ENCODE data around the gene OSMR.

Gene OSMR

DNA sequence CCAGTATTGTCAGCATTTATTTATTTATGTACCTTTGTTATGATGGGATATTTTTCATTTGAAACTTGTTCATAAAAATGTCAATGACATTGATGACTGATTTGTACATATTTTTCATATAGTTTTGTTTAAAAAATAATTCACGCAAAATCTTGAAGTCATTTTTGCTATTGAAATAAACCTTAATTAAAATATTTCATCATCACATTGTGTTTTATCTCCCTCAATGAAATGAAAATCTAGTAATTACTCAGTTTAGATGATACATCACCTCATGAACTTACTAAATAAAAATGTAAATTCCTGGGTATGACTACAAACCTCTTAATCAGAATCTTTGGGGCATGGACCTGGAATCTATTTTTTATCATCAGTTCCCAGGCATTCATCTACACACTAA, 89.6 kb downstream of the OSMR start:
- H3K9me2 ChIP-seq (replicated peaks; ENCODE audit: insufficient read depth, low read length): no peaks in the 10 kb centered on the region
- H3K36me3 ChIP-seq (ENCODE audit: low read length): peaks cover 3% of the 10 kb centered on the region; the same call in 1 of the 2 replicates
- H3K4me2 ChIP-seq (ENCODE audit: low read depth, low read length, poor library complexity, severe bottlenecking): no peak overlapping the region
- no peaks in the 10 kb centered on the region for H3F3A ChIP-seq (ENCODE audit: insufficient read depth)
- H3K27ac ChIP-seq (ENCODE audit: low read depth, low read length): no peak overlapping the region
- no peaks in the 10 kb centered on the region for H3K27me3 ChIP-seq (ENCODE audit: low read length)
- H3K9ac ChIP-seq (ENCODE audit: low read length): no peak overlapping the region
- H3K79me2 ChIP-seq (ENCODE audit: insufficient read depth, low read length): no peaks in the 10 kb centered on the region
- no peak overlapping the region for H3K4me3 ChIP-seq (ENCODE audit: insufficient read depth, low read length, poor library complexity, severe bottlenecking)
- no peaks in the 10 kb centered on the region for H4K20me1 ChIP-seq (ENCODE audit: low read depth, low read length)
- H2AFZ ChIP-seq (ENCODE audit: low read depth, low read length, severe bottlenecking): no peak overlapping the region
- H3K9me3 ChIP-seq (ENCODE audit: insufficient read depth, low read length): no peaks in the 10 kb centered on the region
- TF ChIP-seq EZH2phosphoT487 (conservative IDR thresholded peaks at IDR 0.05; ENCODE audit: low read length) (no peak), CTCF (IDR thresholded peaks at IDR 0.05; ENCODE audit: insufficient read depth, low read length, poor library complexity, severe bottlenecking) (no peak)

DNA sequence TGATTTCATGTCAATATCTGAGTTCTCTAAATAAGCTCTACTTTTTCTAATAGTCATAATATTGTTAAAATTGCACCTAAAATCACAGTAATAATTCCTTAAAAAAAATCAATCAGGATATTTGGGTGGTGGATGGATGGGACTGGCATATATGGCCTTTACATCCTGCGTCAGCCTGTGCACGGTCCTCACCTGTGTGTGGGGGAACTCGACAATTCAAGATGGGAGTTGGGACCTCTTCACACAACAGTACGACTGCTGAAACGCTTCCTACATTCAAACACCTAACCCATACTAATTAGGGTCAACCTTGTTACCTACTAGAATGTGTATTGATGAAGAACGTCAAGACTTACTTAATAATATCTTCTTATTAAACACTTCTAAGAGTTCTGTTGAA, 90.5 kb downstream of the OSMR start:
- no peaks in the 10 kb centered on the region for H4K20me1 ChIP-seq (ENCODE audit: low read depth, low read length)
- no peak overlapping the region for H2AFZ ChIP-seq (ENCODE audit: low read depth, low read length, severe bottlenecking)
- H3K27me3 ChIP-seq (ENCODE audit: low read length): no peaks in the 10 kb centered on the region
- H3K9me2 ChIP-seq (replicated peaks; ENCODE audit: insufficient read depth, low read length): no peaks in the 10 kb centered on the region
- no peak for TF ChIP-seq CTCF (IDR thresholded peaks at IDR 0.05; ENCODE audit: insufficient read depth, low read length, poor library complexity, severe bottlenecking)
- TF ChIP-seq EZH2phosphoT487 (conservative IDR thresholded peaks at IDR 0.05; ENCODE audit: low read length): no peak
- no peaks in the 10 kb centered on the region for H3K79me2 ChIP-seq (ENCODE audit: insufficient read depth, low read length)
- H3F3A ChIP-seq (ENCODE audit: insufficient read depth): no peaks in the 10 kb centered on the region
- H3K4me2 ChIP-seq (ENCODE audit: low read depth, low read length, poor library complexity, severe bottlenecking): no peak overlapping the region
- H3K9ac ChIP-seq (ENCODE audit: low read length): no peak overlapping the region
- peaks cover 6% of the 10 kb centered on the region; the same call in 1 of the 2 replicates for H3K36me3 ChIP-seq (ENCODE audit: low read length)
- no peak overlapping the region for H3K27ac ChIP-seq (ENCODE audit: low read depth, low read length)
- no peaks in the 10 kb centered on the region for H3K9me3 ChIP-seq (ENCODE audit: insufficient read depth, low read length)
- H3K4me3 ChIP-seq (ENCODE audit: insufficient read depth, low read length, poor library complexity, severe bottlenecking): no peak overlapping the region

GRCh38 chr5:38938424-38938823, 92.6 kb downstream of the OSMR start:
- H3K9me3 ChIP-seq (ENCODE audit: insufficient read depth, low read length): no peaks in the 10 kb centered on the region
- no peaks in the 10 kb centered on the region for H3K27me3 ChIP-seq (ENCODE audit: low read length)
- no peak overlapping the region for H2AFZ ChIP-seq (ENCODE audit: low read depth, low read length, severe bottlenecking)
- H3K79me2 ChIP-seq (ENCODE audit: insufficient read depth, low read length): no peaks in the 10 kb centered on the region
- no peak overlapping the region for H3K9ac ChIP-seq (ENCODE audit: low read length)
- no peaks in the 10 kb centered on the region for H3K9me2 ChIP-seq (replicated peaks; ENCODE audit: insufficient read depth, low read length)
- TF ChIP-seq EZH2phosphoT487 (conservative IDR thresholded peaks at IDR 0.05; ENCODE audit: low read length) (no peak), CTCF (IDR thresholded peaks at IDR 0.05; ENCODE audit: insufficient read depth, low read length, poor library complexity, severe bottlenecking) (no peak)
- no peaks in the 10 kb centered on the region for H3F3A ChIP-seq (ENCODE audit: insufficient read depth)
- no peak overlapping the region for H3K4me3 ChIP-seq (ENCODE audit: insufficient read depth, low read length, poor library complexity, severe bottlenecking)
- no peak overlapping the region for H3K27ac ChIP-seq (ENCODE audit: low read depth, low read length)
- H3K4me2 ChIP-seq (ENCODE audit: low read depth, low read length, poor library complexity, severe bottlenecking): no peak overlapping the region
- peaks cover 6% of the 10 kb centered on the region; the same call in 1 of the 2 replicates for H3K36me3 ChIP-seq (ENCODE audit: low read length)
- no peaks in the 10 kb centered on the region for H4K20me1 ChIP-seq (ENCODE audit: low read depth, low read length)
